ENCODE measurements around the gene HOXA4.

DNA sequence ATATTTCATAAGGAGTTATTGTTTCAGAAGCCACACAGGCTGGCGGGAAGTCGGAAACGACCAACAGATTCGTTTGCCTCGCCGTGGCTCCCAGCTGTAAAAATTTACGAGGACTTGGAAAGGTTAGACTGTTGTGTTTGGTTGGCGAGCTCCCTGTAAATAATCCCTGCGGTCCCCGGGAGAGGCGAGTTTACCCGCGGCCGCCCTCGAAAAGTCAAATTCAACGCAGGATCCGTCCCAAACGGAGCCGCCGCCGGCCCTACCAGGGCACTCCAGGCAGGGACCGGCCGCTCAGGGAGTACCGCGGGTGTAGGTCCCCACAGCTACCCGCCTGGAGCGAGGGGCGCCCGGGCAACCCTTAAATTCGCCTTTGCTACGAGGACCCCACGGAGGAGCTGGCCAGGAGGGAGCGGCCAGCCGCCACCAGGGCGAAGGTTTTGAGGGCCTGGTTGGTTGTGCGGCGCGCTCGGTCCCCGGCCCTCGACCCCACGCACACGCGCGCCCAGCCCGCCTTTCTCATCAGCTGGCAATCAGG lies 35.5 kb upstream of the HOXA4 start:
- TF ChIP-seq, protein P1, sequence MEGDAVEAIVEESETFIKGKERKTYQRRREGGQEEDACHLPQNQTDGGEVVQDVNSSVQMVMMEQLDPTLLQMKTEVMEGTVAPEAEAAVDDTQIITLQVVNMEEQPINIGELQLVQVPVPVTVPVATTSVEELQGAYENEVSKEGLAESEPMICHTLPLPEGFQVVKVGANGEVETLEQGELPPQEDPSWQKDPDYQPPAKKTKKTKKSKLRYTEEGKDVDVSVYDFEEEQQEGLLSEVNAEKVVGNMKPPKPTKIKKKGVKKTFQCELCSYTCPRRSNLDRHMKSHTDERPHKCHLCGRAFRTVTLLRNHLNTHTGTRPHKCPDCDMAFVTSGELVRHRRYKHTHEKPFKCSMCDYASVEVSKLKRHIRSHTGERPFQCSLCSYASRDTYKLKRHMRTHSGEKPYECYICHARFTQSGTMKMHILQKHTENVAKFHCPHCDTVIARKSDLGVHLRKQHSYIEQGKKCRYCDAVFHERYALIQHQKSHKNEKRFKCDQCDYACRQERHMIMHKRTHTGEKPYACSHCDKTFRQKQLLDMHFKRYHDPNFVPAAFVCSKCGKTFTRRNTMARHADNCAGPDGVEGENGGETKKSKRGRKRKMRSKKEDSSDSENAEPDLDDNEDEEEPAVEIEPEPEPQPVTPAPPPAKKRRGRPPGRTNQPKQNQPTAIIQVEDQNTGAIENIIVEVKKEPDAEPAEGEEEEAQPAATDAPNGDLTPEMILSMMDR (IDR thresholded peaks at IDR 0.05; ENCODE audit: insufficient read depth, low read length): no peak
- TF ChIP-seq, protein P2, sequence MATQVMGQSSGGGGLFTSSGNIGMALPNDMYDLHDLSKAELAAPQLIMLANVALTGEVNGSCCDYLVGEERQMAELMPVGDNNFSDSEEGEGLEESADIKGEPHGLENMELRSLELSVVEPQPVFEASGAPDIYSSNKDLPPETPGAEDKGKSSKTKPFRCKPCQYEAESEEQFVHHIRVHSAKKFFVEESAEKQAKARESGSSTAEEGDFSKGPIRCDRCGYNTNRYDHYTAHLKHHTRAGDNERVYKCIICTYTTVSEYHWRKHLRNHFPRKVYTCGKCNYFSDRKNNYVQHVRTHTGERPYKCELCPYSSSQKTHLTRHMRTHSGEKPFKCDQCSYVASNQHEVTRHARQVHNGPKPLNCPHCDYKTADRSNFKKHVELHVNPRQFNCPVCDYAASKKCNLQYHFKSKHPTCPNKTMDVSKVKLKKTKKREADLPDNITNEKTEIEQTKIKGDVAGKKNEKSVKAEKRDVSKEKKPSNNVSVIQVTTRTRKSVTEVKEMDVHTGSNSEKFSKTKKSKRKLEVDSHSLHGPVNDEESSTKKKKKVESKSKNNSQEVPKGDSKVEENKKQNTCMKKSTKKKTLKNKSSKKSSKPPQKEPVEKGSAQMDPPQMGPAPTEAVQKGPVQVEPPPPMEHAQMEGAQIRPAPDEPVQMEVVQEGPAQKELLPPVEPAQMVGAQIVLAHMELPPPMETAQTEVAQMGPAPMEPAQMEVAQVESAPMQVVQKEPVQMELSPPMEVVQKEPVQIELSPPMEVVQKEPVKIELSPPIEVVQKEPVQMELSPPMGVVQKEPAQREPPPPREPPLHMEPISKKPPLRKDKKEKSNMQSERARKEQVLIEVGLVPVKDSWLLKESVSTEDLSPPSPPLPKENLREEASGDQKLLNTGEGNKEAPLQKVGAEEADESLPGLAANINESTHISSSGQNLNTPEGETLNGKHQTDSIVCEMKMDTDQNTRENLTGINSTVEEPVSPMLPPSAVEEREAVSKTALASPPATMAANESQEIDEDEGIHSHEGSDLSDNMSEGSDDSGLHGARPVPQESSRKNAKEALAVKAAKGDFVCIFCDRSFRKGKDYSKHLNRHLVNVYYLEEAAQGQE (IDR thresholded peaks at IDR 0.05; ENCODE audit: insufficient replicate concordance, low read depth): no peak

Measured in HL-60 (cell line).